ENCODE results near the gene STEAP1. TPM values are rescaled to one million over a fixed set of nuclear protein-coding genes. Genes with fewer than 3 reads are reported as not detected.
A peak's percentile ranks its signal among the peaks of the same experiment; 100 is the strongest.
"Not testable (repeated sequence)": the region's sequence is repeated elsewhere in the genome, so short reads cannot be mapped to it uniquely, and the experiment has no call there.

STEAP1 gene
- 4.2 TPM for polyA plus RNA-seq (2013, experiment 1 of 2; ENCODE audit: insufficient read length)
- polyA plus RNA-seq (2013, experiment 2 of 2; ENCODE audit: insufficient read length): 3.0 TPM

DNA sequence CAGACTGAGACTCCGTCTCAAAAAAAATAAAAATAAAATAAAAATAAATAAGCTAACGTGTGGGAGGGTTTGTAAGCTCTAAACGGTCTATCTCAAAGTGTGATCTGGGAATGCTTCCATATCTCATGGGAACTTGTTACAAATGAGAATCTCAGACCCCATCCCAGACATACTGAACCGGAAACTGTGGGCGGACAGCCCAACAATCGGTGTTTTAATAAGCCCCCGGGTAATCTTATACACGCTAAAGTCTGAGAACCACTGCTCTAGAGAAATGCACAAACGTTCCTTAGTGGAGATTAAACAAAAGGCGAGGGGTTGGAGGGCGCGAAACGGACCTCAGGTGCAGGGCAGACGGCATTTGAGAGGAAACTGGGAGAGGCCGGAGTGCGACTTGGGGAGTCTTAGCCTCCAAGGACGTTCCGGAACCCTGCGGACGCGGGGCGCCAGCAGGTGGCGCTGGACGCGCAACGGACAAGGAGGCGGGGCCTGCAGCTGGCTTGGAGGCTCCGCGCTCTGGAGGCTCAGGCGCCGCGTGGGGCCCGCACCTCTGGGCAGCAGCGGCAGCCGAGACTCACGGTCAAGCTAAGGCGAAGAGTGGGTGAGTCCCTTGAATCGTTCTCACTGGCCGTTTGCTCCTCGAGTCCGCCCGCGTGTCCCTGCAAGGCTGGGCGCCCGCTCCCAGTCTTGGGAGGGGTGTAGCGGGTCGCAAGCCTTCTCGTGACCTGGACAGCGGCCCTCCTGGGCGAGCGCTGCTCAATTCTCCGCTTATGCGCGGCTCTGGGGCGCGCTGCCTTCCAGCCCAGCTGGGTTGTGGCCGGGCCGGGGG is at the start of gene STEAP1:
Gene STEAP1, plus strand, starts transcription at position 527 of the 829 bp plus-strand sequence. CDS start 5,320 bp downstream, outside the sequence.
- DNase-seq: peak; percentile 87

DNA sequence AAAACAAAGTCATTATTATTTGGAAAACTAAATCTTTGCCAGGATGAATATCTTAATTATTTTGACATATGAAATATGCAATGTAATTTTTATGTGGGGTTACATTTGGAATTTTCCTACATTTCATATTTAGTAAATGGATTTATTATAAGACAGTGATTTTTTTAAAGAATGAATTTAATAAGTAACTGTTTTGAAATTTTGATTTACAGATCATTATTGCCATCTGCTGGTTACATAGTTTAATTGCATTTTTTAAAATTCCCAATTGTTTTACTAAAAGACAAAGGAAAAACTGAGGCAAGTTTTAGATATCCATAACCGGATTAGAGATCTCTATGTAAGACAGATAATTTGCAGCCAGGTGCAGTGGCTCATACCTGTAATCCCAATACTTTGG is 39.3 kb upstream of the STEAP1 start:
- not testable (repeated sequence) for DNase-seq

DNA sequence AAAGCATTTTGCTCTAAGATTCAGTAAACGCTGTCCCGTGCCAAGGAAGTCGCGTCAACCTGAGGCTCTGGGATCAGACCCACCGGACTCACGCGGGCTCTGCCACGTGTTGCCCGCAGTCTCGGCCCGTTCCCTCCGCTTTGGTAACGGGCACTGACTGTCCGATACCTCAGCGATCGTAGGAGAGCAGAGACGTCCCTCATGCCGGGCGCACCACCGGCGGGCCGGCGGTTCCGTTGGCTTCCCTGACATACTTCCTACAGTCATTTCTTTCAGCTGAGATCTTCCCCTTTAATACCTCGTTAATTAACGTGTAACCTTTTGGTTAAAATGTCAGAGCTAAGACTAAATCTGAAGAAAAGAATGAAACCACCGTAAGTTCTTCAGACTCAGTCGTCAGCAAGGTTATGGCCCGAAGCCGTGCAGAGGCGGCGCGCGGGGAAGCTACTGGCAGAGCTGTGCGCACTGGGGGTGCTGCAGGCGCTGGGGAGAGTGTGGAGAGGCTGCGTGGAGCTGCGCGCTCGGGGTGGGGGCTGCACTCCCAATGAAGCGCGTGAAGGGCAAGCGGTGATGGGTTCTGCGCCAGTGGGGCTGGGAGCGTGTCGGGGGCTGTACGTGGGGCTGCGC is 35.6 kb upstream of the STEAP1 start:
- not testable (repeated sequence) for DNase-seq

DNA sequence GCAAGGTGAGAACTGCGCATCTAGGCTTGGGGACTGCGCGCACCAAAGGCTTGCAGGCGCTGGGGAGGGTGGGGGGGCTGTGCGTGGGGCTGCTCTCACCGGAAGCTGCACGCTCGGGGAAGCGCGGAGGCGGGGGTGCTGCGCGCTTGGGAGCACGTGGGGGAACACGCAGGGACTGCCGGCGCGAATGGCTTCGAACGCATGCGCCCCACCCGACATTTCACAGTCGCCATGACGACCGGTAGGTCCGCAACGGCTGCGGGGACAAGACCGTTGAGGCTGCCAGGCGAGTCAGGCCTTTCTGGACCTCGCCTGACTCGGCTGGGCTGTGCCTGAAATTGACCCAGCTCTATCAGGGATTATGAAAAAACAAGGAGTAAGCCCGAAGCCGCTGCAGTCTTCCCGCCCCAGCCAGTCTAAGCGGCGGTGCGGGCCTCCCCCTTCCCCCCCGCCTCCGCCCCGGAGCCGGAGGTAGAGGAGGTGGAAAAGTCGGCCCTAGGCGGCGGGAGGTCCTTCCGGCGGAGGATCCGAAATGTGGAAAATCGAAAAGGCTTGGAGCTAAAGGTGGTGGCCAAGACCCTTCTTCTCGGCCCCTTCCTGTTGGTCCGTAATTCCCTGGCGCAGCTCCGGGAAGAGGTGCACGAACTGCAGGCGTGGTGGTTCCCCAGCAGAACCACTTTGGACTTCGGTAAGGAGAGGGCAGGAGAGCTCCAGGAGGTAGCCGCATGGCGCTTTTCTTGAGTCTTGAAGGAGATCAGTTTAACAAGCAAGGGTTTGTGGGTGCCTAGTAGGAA is 34.9 kb upstream of the STEAP1 start:
- peak; percentile 27 for DNase-seq

DNA sequence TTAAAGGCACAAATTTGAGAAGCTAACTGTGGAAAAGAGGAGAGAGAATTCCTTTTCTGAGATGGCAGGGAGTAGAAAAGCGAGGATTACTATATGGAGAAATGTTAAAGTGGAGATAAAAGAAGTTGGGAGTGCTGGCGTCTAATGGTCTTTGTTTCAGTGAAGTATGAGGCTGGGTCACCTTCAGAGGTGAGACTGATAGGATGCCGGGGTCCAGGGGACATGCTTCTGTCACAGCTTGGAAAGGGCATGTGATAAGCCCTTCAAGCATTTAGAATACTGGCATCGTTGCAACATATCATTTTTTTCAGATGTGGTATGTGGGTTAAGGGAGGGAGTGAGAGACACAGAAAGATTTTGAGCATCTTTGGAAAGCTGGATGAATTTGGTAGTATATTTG is 34.1 kb upstream of the STEAP1 start:
- DNase-seq: not testable (repeated sequence)

DNA sequence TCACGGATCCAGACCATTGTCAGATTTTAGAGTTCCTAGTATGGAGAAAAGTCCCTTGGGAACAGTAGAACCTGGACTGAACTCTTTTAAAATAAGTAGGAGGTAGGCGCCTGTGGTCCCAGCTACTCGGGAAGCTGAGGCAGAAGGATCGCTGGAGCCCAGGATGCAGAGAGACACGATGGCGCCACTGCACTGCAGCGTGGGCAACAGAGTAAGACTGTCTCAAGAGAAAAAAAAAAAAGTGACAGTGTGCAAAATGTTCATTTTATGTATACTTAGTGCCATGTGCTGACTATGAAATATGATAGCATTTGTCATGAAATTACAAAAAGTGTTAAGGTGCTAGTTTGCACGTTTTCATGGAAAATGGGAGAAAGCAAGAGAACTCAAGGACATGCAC is 22.5 kb upstream of the STEAP1 start:
- not testable (repeated sequence) for DNase-seq

DNA sequence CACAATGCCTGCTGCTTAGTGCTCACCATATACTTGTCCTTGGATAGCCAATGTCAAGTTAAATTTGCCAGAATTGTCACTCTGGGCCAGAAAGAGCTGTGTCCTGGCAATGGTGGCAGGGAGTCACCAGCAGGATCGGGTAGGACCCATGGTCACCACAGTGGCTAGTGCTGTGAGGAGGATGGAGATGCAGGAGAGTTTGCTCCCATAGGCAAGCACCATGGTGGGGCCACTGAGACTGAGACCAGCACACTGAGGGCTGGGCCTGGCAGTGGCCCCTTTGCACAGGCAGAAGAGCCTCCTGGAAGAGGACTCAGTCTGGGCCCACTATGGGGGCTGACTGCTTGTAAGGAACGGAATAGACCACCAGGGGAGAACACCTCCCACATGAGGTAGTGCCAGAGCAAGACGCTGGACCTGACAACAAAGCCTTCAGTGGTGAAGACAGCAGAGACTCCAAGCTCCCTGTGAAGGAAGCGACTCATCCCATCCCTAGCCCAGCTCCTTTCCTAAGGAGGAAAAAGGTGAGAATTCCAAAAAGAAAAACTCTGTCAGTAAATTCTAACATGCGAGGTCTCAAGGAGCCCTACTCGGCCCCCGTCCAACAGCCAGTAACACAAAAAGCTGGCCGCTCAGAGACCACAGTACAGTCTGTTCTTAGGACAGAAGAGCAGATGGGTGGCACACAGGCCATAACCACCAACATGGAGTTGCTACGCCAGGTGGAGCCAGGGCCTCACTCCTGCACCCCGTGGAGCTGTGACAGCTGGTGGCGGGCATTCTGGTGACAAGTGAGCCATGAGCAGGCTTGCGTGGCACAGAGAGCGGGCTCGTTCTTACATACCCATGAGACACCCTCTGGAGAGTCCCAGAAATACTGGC is 6.9 kb upstream of the STEAP1 start:
- DNase-seq: not testable (repeated sequence)

DNA sequence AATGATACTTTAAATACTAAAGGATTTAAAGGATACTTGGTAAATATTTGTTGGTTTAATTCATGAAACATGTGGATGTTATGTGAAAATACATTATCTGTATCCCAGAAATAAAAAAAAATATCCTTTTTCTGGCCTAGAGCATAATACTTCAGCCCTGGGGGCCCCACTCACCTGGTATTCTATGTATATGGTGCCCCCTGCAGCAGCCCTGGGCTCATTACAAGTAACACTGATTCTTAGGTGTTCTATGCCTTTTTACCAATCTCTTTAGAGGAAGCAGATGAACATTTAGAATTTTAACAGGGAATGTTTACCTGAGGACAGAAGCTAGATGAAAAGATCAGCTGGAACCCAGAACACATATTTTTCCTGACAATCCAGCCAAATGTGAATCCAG is 4.8 kb upstream of the STEAP1 start:
- DNase-seq: peak; percentile 4

DNA sequence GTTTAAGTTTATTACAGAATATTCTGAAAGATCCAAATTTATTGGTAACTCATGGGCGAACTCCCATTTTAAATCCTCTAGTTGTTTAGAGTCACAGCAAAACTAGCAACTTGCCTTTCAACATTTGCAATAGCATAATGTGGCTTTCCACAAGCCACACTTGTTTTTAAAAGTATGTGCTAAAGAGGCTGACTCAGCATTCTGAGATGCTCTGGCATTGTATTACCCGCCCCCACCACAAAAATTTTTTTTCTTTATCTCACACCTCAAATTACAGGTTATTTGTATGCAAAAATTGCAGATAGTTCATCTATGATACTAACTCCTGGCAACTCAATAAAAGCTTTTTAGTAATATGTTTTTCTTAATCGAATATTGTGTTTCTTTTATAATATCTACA is 2.4 kb upstream of the STEAP1 start:
- not testable (repeated sequence) for DNase-seq

DNA sequence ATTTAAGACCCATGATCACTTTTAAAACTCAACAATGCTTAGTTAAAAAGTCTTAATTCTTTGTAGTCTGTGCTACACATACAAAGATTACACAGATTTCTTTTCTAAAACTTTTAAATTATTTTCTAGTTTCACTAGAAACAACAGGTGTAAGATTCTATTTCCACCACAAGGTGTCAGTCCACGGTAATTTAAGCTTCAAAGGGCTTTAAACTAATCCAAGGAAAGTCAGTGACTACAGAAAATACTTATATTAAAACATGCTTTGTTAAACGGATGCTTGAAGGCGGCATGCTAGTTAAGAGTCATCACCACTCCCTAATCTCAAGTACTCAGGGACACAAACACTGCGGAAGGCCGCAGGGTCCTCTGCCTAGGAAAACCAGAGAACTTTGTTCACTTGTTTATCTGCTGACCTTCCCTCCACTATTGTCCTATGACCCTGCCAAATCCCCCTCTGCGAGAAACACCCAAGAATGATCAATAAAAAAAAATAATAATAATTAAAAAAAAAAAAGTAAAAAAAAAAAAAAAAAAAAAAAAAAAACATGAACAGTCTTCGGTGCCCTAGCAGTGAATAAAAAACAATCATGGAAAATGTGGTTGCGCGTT is 1.5 kb upstream of the STEAP1 start:
- peak; percentile 71 for DNase-seq

DNA sequence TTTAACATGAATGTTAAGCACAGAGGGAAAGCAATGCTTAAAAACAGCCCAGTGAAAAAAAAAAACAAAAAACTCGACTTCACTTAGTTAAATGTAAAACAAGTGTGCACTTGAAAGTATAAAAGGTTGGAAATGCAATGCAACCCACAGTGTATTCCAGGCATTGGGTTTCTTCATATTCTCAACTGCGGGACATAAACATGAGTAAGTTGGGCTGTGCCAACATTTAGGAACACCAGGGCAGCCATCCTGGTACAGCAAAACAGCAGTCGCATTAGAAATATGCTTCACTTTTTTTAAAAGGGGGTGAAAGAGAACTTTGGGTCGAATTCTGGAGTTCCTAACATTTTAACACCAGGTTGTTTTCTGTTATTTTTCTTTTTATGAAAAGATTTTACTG is 937 bp downstream of the STEAP1 start:
- DNase-seq: no peak

DNA sequence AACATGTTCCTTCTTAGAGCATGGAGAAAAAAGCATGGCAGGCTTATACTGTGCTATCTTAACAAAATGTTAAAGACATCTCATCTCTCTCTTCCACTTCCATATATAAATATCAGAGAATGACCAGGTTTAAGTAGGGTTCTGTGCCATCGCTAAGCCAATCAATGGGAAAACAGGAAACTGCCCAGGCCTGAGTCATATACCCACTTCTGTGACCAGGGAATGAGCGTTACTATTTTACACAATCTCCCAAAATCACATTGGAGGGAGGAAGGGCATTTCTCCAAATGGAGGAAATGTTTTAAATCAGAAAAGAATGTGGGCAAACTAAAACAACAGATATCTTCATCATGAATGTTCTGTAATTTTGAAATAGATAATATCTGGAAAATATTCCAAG is 3.1 kb downstream of the STEAP1 start:
- DNase-seq: peak; percentile 42

DNA sequence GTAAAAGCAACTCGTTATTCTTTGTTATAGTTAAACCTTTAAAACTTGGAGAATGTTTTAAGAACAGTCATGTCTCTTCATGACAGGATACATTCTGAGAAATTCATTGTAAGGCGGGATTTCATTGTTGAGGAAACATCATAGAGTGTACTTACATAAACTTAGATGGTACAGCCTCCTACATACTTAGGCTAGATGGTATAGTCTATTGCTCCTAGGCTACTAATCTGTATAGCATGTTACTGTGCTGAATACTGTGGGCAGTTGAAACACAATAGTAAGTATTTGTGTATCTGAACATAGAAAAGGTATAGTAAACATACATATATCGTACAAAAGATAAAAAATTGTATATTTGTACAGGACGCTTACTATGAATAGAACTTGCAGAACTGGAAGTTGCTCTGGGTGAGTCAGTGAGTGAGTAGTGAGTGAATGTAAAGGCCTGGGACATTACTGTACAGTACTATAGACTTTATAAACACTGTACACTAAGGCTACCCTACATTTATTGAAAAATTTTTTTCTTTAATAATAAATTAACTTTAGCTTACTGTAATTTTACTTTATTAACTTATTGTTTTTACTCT is 3.6 kb downstream of the STEAP1 start:
- DNase-seq: peak; percentile 23

DNA sequence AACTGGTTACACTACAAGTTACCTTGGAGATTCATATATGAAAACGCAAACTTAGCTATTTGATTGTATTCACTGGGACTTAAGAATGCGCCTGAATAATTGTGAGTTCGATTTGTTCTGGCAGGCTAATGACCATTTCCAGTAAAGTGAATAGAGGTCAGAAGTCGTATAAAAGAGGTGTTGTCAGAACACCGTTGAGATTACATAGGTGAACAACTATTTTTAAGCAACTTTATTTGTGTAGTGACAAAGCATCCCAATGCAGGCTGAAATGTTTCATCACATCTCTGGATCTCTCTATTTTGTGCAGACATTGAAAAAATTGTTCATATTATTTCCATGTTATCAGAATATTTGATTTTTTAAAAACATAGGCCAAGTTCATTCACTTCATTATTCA is 9.3 kb downstream of the STEAP1 start:
- DNase-seq: no peak

DNA sequence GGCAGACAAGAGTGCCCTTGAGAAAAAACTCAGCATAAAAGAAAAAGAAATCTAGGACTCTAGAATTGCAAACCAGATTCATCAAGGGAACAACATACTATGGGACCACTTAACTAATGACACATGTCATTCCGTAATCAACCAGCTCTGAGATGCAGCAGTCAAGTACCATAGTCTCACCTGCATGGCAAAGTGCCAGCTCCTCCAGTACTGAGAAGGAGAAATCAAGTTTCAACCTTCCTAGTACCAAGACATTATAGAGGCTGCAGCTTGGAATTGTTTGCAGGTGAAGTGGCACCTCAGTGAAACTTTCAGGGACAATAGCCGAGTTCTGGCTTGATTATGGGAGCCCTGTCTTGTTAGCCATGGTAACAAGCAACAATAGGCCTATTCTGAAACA is 11.5 kb downstream of the STEAP1 start:
- no peak for DNase-seq

DNA sequence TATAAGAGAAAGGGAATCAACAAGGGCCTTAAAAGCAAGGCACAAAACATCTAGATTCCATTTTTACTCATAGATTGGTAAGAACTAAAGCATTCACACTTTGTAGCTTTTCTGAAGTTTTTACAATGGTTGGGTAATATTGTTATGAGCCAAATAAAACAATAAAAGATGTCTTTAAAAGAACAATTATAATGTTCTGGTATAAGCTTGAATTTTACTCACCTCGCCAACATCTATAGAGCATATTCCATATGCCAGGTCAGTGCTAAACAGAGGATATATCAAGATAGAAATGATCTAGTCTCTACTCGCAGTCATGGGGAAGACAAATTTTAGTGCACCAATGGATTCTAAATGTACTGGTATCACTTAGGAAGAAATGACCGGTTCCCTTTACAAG is 11.9 kb downstream of the STEAP1 start:
- DNase-seq: no peak

DNA sequence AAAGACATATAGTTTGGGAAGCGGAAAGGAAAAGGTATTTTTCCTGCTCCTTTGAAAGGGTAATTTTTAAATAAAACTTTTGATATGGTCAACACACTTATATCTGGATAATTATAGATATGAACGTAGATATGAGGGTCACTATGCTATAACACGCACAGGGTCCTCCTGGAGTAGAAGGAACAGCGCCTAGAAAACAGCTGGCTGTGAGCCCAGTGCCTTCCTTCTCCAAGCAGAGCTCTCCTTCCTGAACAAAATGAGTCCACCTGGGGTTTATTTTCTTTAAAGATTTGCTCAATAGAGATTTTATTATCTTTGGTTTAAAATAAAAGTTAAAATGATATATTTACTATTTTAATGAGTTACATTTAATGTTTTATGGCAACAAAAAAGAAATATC is 13.1 kb downstream of the STEAP1 start:
- no peak for DNase-seq

DNA sequence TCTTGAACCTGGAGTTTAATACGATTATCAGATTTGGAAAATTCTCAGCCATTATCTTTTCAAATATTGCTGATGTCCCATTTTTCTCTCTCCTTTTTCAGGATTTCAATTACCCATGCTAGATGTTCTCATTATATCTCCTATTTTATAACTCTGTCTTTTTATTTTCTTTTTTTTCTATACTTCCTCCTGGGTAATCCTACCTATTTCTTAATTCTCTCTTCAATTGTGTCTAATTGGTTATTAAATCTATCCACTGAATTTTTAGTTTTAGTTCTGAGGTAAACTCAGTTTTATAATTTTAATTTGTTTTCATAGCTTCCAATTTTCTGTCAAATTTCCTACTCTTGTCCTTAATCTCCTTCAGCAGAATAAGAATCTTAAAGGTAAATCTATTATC is 15.6 kb downstream of the STEAP1 start:
- no peak for DNase-seq

DNA sequence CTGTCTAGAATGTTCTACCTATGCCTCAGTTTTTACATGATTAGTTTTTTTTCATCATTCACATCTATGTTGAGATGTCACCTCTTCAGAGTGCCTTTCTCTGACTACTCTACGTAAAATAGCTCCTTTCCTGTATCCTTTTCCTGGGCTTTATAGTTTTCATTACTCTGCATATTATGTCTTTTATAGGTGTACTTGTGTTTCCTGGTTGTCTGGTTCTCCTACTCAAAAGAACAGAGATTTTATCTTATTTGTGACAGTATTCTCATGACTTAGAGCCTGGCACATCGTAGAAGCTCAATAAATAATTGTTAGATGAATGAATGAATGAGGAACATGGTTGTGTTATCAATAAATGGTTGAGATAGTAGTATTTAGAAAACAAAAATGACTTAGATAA is 17.9 kb downstream of the STEAP1 start:
- DNase-seq: no peak

DNA sequence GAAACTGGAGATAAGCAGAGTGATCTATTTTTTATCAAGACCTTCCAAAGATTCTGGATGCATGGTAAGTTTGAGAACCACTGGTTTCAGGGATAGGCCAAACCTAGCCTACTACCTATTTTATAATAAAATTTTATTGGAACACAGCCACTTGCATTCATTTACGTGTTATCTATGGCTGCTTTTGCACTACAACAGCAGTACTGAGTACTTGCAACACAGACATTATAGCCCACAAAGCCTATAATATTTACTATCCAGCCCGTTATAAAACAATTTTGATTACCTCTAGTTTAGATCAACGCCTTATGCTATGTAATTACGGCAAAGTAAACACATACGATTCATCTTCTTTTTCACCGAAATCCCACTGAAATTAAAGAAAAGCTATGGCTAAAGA is 18.4 kb downstream of the STEAP1 start:
- DNase-seq: no peak

DNA sequence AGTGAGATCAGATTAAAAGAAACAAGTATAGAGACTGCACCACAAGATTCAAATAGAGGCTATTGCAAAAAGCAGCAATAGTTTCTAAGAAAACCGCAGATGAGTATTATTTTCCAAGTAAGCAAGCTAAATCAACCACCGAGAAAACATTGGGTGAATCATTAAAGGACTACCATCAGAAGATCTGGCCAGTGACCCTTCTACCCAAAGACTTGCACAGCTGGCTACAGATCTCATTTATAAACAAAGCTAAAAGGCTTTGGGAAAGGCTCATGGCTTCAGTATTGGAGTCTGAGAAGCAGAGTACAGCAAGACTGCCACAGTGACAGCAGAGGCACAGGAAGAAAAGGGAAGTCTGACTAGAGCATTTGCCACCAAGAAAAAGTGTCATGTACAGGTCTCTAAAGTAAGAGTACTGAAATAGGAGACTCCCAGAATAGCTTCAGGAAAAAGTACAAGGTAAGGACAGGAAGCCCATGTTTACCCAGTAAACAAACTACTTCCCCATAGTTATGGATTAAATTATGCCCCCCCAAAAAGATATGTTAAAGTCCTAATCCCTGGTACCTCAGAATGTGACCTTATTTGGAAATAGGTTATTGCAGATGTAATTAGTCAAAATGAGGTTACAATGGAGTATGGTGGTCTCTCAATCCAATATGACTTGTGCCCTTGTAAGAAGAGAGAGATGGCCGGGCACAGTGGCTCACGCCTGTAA is 19.0 kb downstream of the STEAP1 start:
- DNase-seq: no peak

All from fibroblast of skin of scalp (primary cell).